ENCODE results near the gene MAD1L1.
"Not testable (repeated sequence)": the region's sequence is repeated elsewhere in the genome, so short reads cannot be mapped to it uniquely, and the experiment has no call there.

Gene MAD1L1

DNA sequence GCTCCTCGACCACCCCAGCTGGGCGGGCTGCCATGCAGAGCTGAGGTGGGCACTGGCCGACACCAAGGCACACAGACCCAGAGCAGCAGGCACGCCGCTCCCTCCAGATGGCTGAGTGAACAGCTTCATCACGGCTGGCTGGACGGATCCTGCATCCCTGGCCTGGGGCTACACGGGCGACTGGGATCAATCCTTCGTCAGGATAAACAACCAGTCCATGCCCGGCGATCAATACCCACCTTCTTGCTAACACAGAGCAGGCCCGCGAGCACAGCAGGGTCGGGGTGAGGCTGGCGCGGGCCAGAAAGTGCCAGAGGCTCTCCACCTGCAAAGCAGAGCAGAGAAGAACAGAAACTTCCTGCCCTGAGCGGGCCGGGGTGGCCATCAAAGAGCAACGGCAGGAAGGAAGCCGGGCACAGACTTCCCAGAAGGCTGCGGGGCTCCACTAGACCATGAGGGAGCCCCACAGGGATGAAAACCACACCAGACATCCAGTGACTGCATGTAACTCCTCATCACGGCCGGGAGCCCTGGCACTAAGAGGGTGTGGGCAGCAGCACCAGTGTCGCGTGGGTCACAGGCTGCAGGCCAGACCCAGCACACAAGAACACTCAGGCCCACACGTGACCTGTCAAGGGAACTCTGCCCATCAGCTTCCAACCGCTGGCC lies 166.4 kb downstream of the MAD1L1 start:
- peak; percentile 32 for DNase-seq (ENCODE audit: low spot score)

DNA sequence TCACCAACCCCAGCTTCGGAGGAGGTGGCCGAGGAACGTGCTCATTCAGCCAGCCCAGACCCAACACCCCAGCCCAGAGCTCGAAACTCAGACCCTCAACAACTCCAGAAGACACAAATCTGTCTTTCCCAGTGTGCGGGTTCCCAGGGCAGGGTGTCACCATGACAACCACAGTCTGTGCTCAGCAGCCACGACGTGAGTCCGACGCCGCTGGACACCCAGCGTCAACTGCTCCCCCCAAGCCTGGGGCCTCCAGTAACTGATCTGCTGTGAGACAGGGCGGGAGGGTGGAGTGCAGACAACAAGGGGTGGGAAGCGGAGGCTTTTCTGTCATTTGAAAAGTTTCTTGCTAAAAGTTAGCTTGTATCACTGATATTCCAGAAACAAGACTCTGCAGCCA lies 167.2 kb downstream of the MAD1L1 start:
- DNase-seq (ENCODE audit: low spot score): no peak

DNA sequence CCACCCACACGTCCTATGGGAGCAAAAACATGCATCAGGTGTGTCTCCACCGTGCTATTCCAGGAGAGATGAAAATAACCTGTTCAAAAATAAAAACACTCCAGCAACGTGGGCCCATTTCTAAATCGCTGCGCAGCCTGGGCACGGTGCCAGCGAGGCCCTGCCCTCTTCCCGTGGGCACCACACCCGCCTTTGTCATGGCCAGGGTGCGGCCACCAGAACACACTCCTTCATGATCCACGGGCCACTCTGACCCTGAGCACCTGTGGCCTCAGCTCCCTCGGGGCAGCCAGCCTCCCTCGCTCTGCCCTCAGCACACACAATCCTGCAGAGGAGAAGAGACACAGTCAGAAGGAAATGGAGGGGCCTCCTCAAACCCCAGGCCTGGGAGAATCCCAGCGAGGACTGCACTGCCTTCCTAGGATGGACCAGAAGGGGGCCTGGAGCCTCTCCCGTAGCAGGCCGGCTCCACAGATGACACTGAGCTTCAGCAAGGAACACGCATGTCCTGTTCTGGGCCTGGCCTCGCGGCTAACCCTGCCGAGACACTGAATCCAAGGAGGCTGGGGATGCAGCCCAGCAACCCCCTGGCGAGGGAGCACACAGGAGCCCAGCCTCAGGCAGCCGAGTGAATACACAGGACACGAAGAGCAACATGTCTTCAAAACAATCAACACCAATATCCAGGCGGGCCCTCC lies 169.0 kb downstream of the MAD1L1 start:
- no peak for DNase-seq (ENCODE audit: low spot score)

DNA sequence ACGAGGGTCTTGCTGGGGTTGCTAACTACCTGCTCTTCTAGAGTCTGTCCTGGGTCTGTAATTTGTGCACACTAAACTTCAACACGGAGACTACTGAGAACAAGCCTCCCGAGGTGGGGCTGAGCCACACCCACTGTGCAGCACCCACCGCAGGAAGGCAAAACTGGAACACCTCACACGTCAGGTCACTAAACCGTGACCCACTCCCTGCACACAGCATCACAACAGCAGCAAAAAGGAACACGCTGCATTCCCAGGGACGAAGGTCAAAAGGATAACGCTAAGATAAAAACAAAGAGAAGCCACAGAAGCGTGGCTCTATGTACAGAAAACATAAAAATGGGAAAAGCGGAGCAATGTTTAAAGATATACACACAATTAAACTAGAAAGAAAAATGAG lies 170.1 kb downstream of the MAD1L1 start:
- no peak for DNase-seq (ENCODE audit: low spot score)

DNA sequence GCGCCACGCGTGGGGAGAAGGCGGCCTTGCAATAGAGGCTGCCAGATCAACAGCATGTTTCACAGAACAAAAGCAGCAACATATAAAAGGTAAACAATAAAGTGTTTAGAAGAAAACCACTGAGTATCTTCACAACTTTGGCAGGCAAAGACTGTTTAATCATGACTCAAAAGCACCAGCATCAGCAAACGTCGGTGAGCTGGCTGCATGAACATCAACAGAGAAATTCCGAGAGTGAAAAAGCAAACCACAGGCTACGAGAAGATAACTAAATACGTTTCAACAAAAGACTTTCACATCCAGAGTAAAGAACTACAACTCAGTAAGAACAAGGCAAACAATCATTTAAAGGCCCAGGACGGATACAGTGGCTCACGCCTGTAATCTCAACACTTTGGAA lies 172.0 kb downstream of the MAD1L1 start:
- DNase-seq (ENCODE audit: low spot score): no peak

DNA sequence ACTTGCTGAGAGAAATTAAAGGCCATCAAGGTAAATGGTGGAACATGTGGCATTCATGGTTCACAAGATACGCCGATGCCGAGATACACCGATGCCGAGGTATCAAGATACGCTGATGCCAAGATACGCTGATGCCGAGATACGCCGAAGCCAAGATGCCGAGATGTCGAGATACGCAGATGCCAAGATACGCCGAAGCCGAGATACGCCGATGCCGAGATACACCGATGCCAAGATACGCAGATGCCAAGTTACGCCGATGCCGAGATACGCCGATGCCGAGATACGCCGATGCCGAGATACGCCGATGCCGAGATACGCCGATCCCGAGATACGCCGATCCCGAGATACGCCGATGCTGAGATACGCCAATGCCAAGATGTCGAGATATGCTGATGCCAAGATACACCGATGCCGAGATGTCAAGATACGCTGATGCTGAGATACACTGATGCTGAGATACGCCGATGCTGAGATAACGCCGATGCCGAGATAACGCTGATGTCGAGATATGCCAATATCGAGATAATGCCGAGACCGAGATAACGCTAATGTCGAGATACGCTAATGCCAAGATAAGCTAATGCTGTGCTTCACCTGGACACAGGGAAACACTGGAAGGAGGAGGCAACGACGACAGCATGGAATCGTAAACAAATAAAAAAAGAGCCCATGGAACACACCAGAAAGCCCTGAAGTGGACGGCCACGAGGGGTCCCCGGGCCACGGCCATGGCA lies 172.6 kb downstream of the MAD1L1 start:
- no peak for DNase-seq (ENCODE audit: low spot score)

DNA sequence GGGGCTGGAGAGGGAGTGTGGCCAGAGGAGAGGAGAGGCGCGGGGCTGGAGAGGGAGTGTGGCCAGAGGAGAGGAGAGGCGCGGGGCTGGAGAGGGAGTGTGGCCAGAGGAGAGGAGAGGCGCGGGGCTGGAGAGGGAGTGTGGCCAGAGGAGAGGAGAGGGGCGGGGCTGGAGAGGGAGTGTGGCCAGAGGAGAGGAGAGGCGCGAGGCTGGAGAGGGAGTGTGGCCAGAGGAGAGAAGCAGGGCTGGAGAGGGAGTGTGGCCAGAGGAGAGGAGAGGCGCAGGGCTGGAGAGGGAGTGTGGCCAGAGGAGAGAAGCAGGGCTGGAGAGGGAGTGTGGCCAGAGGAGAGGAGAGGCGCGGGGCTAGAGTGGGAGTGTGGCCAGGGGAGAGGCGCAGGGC lies 174.5 kb downstream of the MAD1L1 start:
- DNase-seq (ENCODE audit: low spot score): not testable (repeated sequence)

DNA sequence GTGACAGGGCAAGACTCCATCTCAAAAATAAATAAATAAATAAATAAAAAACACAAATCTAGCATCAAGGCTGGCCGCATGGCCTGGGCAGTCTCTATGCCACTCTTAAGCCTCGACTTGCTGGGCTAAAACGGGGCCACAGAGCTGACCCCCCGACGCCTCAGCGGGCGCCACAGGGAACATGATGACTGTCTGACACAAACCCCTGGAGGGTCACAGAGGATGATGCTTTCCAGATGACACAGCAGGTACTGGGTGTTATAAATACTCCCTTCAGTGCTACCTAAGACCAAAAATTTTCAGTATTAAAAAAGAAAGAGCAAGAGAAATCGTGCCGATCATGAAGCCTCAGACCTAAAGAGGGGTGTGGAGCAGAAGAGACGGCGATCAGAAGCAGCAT lies 176.8 kb downstream of the MAD1L1 start:
- DNase-seq (ENCODE audit: low spot score): no peak

DNA sequence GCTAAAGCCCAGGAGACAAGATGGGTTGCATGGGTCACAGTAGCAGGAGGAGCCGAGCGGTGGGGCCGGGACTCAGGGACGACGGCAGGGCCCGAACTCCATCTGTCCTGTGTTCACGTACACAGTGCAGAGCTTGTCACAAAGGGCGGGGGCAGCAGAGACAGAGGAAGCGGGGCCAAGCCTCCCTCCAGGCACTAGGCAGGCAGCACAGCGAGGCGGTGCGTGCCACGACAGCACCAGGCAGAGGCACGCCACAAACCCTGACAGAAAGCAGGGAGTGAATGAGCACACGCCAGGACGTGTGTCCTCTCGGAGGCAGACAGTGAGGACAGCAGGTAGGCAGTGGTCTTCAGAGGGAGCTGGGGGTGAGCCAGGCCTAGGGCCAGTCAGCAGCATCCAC lies 177.8 kb downstream of the MAD1L1 start:
- DNase-seq (ENCODE audit: low spot score): no peak

DNA sequence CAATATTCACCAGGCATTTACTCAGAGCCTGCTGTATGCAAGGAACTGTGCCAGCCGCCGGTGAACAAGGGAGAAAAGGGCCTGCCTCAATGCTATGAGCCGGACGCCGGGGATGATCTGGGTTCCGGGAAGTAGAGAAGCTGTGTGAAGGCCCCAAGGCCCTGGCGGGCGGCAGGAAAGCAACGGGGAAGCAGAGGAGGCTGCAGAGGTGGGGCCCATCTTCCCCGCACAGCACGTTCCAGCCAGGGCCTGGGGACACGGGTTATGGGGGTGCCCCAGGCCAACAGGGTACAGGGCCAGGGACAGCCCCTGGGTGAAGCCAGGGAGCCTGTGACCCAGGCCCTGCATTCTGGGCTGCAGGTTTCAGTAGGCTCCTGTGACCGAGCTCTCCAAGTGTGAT lies 179.3 kb downstream of the MAD1L1 start:
- no peak for DNase-seq (ENCODE audit: low spot score)

DNA sequence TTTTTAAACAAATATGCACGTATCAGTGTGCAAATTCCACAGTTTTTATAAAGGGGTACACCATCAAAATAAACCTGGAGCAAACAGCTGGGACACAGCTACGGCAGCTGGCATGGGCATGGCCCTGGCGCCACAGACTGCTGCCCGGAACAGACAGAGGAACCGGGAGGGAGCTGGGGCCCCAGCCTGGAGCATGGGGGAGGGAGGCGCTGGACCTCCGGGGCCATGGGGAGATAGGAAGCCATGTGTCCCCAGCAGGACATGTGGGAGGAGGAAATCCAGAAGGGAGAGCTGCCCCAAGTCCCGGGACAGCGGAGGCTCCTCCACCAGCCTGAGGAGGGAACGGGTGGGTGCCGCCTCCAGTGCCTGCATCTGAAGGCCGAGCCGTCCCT lies 180.1 kb downstream of the MAD1L1 start:
- no peak for DNase-seq (ENCODE audit: low spot score)

DNA sequence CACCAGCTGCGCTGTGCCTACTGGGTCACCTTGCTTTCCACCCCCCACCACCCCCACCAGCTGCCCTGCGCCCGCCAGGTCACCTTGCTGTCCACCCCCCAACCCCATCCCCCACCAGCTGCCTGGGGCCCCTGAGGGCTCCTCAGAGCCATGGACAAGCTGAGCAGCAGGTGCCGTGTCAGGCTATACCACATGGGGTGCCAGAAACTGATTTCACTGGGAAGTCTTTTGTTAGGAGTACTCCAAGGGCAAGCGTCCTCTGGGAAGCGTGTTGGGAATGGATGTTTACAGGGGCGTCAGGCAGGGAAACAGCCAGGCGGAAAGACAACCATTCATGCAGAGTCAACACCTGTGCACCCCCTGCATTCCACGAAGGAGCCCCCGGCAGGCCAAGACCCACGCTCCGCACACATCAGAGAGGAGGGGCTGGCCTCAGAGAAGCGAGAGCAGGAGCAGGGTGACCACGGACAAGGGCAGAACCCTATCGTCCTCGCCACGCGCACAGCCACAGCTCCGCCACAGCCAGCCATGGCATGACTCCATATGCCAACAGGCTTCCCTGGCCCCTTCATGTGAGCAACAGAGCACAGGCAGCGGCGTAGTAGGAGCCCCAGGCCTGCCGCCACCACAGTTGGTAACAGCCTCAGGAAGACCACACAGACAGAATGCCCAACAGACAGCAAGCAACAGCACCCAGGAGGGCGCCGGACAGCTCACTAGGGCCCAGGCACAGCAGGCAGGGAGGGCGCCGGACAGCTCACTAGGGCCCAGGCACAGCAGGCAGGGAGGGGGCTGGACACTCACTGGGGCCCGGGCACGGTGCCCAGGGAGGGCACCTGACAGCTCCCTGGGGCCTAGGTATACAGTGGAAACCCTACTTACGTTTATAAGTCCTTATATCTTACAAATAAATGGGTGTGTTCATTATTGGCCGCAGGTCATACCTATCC lies 180.8 kb downstream of the MAD1L1 start:
- DNase-seq (ENCODE audit: low spot score): no peak

DNA sequence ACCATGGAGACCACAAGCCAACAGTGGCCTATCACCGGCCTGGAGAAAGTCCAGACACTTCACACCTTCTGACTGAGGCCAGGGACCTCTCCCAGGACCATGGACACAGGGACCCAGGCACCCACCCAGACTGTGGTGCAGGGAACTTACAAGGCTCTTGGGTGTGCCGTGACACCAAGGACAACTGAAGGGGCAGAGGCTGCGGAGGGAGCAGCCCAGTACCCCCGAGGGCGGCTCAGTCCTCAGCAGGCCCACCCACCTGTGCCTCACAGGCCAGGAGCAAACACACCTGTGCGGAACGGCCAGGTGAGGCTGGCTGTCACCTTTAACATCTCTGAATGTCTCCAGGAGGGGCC lies 182.3 kb downstream of the MAD1L1 start:
- no peak for DNase-seq (ENCODE audit: low spot score)

DNA sequence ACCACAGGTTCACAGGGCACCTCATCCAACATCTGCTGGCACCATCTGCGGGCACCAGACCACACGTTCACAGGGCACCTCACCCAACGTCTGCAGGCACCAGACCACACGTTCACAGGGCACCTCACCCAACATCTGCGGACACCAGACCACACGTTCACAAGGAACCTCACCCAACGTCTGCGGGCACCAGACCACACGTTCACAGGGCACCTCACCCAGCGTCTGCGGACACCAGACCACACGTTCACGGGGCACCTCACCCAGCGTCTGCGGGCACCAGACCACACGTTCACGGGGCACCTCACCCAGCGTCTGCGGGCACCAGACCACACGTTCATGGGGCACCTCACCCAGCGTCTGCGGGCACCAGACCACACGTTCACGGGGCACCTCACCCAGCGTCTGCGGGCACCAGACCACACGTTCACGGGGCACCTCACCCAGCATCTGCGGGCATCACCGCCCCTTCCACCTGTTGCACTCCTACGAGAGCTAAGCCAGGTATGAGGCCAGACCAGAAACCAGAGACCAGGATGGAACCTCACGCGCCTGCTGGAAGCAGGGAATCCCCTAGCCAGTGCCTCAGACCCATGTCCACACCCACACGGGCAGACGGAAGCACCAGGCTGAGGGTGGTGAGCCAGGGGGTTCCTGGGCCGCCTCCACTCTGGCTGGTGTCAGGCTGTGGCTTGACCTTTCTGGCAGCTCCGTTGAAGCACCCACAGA lies 182.8 kb downstream of the MAD1L1 start:
- no peak for DNase-seq (ENCODE audit: low spot score)

DNA sequence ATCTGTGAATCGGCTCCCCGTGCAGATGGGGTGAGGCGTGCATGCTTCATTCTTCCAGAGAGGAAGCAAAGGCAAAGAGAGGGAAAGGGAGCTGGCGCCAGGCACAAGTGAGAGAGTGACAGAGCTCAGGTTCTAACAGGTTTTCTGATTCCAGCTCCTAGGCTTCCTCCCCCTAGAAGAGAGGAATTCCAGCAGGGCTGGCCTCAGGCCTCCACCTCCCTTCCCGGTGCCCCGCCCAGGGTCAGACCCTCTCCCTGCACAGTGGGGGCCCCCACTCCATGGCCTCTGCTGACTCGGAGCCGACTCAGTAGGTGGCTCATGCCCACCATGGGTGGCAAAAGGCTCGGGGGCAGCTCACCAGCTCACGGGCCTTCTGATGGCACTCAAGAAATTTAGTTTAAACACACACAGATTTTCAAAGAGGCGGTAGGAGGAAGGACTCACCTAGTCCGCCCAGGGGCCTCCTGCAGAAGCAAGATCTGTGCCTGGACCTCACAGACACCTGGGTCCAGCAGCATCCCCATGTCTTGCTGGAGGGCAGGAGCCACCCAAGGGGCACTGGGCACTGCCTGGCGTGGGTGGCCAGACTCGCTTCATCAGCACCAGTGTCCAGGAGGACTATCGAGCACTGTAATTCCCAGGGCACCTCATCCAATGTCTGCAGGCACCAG lies 183.5 kb downstream of the MAD1L1 start:
- DNase-seq (ENCODE audit: low spot score): no peak

DNA sequence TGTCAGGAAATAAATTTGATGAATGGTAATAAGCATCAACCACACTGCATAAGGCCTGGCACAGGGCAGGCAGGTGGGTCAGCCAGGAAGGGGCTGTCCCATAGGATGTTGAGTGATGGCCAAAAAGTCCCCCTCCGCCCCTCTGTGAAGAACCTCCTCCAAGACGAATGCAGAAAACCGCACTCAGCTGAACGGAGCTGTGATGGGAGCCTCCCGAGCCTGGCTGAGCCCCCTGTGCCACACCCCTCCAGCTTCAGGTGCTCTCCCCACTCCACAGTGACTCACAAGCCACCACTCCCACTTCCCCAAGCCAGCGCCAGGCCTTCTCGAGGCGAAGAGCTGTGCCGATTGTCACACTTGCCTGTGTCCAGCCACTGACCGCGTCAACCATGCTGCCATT lies 184.2 kb downstream of the MAD1L1 start:
- no peak for DNase-seq (ENCODE audit: low spot score)

DNA sequence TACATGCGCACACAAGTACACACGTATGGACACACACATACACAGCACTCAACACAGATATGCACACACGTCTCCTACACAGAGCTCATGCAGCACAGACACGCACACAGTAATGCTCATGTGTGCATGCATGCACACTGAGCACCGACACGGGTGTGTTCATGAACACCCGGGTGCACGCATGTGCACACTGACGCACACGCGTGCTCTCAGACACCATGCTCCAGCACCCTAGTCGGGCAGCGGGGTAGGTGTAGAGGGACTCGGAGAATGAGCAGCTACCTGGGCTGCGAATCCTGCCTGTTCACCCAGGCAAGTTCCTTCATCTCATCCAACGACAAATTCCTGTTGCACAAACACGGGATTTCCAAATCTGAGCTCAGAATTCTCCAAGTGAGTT lies 184.7 kb downstream of the MAD1L1 start:
- DNase-seq (ENCODE audit: low spot score): no peak

DNA sequence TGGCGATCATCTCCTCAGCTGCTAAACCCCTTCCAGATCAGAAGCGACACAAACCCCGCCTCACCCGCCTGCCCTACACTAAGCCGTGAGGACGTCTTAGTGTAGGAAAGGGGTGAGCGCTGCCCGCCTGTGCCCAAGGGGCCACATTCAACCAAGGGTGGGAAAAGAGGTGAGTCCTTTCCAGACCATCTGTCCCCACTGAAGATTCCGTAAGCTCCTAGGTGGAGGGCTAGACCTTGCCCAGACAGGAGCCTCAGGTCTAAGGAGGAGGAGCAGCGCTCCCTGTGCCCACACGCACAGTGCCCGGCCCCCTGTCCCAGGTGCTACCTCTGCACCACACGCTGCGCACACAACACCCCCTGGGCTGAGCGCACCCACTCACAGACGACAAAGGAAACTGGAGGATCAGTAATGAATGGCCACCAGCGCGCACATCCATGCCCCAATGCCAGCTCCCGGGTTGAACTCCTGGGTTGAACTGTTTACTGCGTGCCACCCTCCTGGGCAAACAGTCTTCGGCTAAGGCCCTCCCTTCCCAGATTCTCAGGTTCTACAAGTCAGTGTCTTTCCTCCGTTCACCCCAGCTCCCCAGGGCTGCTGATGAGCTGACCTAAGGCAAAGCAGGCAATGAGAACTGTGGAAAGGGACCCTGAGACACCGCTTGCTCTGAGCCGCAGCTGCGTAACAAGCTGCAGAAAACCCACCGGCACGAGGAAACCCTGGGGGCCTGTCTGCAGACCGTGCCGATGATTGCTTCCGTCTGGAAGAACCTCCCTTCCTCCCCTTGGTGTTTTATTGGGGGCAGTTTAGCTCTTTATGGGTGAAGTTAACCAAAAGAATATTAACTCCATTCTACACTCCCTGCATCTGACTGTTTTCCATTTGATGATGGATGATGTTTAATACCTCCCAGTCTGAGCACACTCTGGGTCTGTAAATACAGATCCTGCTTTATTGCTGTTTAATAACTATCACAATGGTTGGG lies 185.9 kb downstream of the MAD1L1 start:
- DNase-seq (ENCODE audit: low spot score): no peak

DNA sequence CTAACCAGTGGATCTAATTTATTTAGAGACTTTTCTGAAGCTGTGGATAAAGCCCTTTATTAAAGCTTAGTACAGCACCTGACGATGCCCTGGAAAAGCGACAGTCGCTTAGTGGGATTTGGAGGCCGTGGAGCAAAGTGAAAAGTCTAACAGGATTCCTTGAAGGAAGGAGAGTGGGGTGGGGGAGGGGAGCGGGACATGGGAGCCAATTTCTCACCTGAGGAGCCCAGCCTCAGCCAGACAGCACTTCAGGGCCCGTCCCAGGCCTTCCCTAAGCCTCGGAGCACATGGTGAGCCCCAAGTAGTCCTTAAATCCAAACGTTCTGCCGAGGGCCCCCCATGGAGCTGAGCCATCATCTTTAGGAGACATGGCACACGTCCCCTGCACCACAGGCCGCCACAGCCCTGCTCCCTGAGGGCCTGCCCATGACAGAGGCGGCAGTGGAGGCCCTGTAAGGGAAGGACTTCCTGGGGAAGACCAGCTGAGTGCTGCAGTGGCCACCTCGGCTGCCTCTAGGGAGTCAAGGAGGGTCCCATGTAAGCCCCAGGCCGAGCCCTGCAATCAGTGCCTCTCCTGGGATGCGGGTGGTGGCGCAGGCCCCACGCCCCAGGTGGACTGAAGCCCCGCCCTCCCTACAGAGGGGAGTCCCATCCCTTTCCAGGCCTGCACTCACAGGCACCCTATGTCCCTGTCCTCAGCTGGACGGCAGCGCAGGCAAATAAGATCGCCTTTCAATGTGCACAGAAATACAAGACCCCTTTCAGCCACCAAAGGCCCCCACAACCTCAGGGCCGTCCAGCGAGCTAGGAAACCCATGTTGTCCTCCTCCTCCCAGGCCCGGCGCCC lies 187.0 kb downstream of the MAD1L1 start:
- DNase-seq (ENCODE audit: low spot score): no peak
